NOMO-1 (cell line): ENCODE measurements around the gene AKT1S1.
A peak's percentile ranks its signal among the peaks of the same experiment; 100 is the strongest.

Experiments used
- DNase-seq, 2 experiments: peaks; one replicate each; lab custom pipeline; 2025; ENCODE audit not compliant: unreplicated experiment in 2 of 2; lab: John Stamatoyannopoulos, UW

AKT1S1 gene

GRCh38 chr19:49871349-49871985 lies 5.7 kb downstream of the AKT1S1 start:
- no peak for DNase-seq

- DNase-seq, result no peak
These were observed 6.8 kb downstream of the AKT1S1 start for GRCh38 chr19:49870309-49870901.

- DNase-seq, result peak; percentile 98 to 99
These were observed 7.5 kb downstream of the AKT1S1 start for GRCh38 chr19:49869484-49870308.

GRCh38 chr19:49869009-49869483 lies 8.1 kb downstream of the AKT1S1 start:
- DNase-seq, result no peak

- DNase-seq, result peak; percentile 94 to 95
These were observed 10.0 kb downstream of the AKT1S1 start, which contains the start of gene PNKP for GRCh38 chr19:49866933-49867782. Gene PNKP (minus strand): TSS chr19:49867576. CDS start chr19:49867204, 372 bp downstream.

GRCh38 chr19:49864890-49865289 lies 12.3 kb downstream of the AKT1S1 start:
- DNase-seq, result peak in 1 of 2 experiments; percentile 44

GRCh38 chr19:49863935-49864320 lies 13.2 kb downstream of the AKT1S1 start:
- DNase-seq, result no peak

GRCh38 chr19:49863254-49863934 lies 13.8 kb downstream of the AKT1S1 start:
- no peak for DNase-seq

- DNase-seq, result no peak
These were observed 14.5 kb downstream of the AKT1S1 start for GRCh38 chr19:49862391-49863253.

- DNase-seq, result no peak
These were observed 15.4 kb downstream of the AKT1S1 start for GRCh38 chr19:49861541-49862378.

GRCh38 chr19:49861107-49861506 lies 16.0 kb downstream of the AKT1S1 start:
- DNase-seq, result no peak

- no peak for DNase-seq
These were observed 16.6 kb downstream of the AKT1S1 start for GRCh38 chr19:49860336-49861102.

GRCh38 chr19:49859682-49860335 lies 17.3 kb downstream of the AKT1S1 start:
- no peak for DNase-seq

GRCh38 chr19:49858088-49858985 lies 18.8 kb downstream of the AKT1S1 start:
- no peak for DNase-seq

GRCh38 chr19:49857838-49858087 lies 19.4 kb downstream of the AKT1S1 start:
- no peak for DNase-seq

- DNase-seq, result no peak
These were observed 19.9 kb downstream of the AKT1S1 start for GRCh38 chr19:49857061-49857837.
